ENCODE data around the gene ARL4A.

DNA sequence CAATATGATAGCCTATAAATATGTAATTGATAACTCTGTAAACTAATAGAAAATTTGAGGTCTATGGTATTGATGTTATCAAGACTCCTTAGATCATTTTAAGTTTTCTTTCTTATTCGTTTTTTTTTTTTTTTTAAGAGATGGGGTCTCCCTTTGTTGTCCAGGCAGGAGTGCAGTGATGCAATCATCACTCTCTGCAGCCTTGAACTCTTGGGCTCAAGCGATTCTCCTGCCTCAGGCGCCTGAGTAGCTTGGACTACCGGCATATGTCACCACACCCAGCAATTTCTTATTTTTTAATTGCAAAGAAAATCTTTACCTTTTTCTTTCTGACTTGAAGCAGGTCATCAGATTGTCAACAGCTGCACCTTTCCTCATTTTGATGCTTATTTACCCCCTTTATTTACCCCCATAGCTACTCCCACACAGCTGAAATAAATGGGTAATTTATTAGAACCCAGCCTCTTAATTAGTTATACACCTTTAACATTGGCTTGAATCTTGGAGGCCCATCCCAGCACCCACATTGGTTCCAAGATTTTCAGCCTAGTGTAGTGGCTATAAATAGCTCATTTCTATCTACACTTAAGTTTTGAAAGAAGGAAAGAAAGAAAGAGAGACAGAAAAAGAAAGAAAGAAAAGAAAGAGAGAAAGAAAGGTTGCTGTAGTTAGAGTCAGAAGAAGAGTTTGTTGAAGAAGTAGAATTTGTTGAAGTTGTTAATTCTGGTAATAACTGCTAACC is 38.3 kb downstream of the ARL4A start:
- TF ChIP-seq, protein P1, sequence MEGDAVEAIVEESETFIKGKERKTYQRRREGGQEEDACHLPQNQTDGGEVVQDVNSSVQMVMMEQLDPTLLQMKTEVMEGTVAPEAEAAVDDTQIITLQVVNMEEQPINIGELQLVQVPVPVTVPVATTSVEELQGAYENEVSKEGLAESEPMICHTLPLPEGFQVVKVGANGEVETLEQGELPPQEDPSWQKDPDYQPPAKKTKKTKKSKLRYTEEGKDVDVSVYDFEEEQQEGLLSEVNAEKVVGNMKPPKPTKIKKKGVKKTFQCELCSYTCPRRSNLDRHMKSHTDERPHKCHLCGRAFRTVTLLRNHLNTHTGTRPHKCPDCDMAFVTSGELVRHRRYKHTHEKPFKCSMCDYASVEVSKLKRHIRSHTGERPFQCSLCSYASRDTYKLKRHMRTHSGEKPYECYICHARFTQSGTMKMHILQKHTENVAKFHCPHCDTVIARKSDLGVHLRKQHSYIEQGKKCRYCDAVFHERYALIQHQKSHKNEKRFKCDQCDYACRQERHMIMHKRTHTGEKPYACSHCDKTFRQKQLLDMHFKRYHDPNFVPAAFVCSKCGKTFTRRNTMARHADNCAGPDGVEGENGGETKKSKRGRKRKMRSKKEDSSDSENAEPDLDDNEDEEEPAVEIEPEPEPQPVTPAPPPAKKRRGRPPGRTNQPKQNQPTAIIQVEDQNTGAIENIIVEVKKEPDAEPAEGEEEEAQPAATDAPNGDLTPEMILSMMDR (IDR thresholded peaks at IDR 0.05), result no peak
- no peak for TF ChIP-seq POLR2AphosphoS5 (IDR thresholded peaks at IDR 0.05)
